Effector memory CD4-positive, alpha-beta T cell (primary cell): Measurements from ENCODE around the gene MAN2B1.
"Not testable (repeated sequence)": the region's sequence is repeated elsewhere in the genome, so short reads cannot be mapped to it uniquely, and the experiment has no call there.

Experiments used
- DNase-seq, 3 donors: peaks; one replicate each; pipeline ENCODE4 v3.0.0-alpha.2; 2020
- H3K27ac ChIP-seq: 2 replicates; pipeline ENCODE4 v1.7.0; 2013; ENCODE audit warnings: mild to moderate bottlenecking, low read length, moderate library complexity; ENCODE audit not compliant: insufficient read depth, poor library complexity, severe bottlenecking
- H3K27me3 ChIP-seq: replicated peaks from 2 replicates; pipeline ENCODE4 v1.7.0; 2013; ENCODE audit warnings: mild to moderate bottlenecking, low read length; ENCODE audit not compliant: insufficient read depth, control insufficient read depth, poor library complexity, severe bottlenecking
- H3K36me3 ChIP-seq: 2 replicates; pipeline ENCODE4 v1.7.0; 2013; ENCODE audit warnings: mild to moderate bottlenecking, low read length, moderate library complexity; ENCODE audit not compliant: control insufficient read depth, insufficient read depth
- H3K4me1 ChIP-seq: 2 replicates; pipeline ENCODE4 v1.7.0; 2013; ENCODE audit warnings: low read length, mild to moderate bottlenecking; ENCODE audit not compliant: control insufficient read depth, insufficient read depth, poor library complexity, severe bottlenecking
- H3K4me3 ChIP-seq: 2 replicates; pipeline ENCODE4 v1.7.0; 2013; ENCODE audit warnings: low read length, low read depth, mild to moderate bottlenecking; ENCODE audit not compliant: insufficient read depth, poor library complexity, severe bottlenecking
- H3K9me3 ChIP-seq: 2 replicates; pipeline ENCODE4 v1.7.0; 2013; ENCODE audit warnings: mild to moderate bottlenecking, low read length, moderate library complexity; ENCODE audit not compliant: control insufficient read depth
- total RNA-seq, 3 donors: gene quantifications; one replicate each; lab custom pipeline; 2026; lab: John Stamatoyannopoulos, UW

Gene MAN2B1
- total RNA-seq = 52.9 to 62.0 (median 60.0) reads per million in 3 donors

GRCh38 chr19:12666265-12667048 is at the start of gene MAN2B1, which contains the start of gene WDR83:
MAN2B1 (minus strand) TSS chr19:12666742; CDS start chr19:12666701, 41 bp downstream.
WDR83 (plus strand) TSS chr19:12666807; CDS start chr19:12669791, 2,984 bp downstream.
- Histone ChIP-seq H3K9me3 (no peaks in the 10 kb centered on the region), H3K4me3 (peak within 1 kb of the TSS; percentile 66), H3K27ac (peak within 1 kb of the TSS; percentile 95), H3K4me1 (peaks cover 32% of the 10 kb centered on the region), H3K36me3 (peaks cover 28% of the 10 kb centered on the region), H3K27me3 (no peaks in the 10 kb centered on the region)
- DNase-seq = peak; percentile 70 to 73 (median 71)

- Histone ChIP-seq H3K27me3 (no peaks in the 10 kb centered on the region), H3K9me3 (no peaks in the 10 kb centered on the region), H3K4me1 (peaks cover 7% of the 10 kb centered on the region), H3K27ac (no peak overlapping the region), H3K4me3 (no peak overlapping the region), H3K36me3 (peaks cover 39% of the 10 kb centered on the region)
- DNase-seq = no peak
These were observed 49.4 kb upstream of the MAN2B1 start for GRCh38 chr19:12715929-12716328.

GRCh38 chr19:12715102-12715501 is 48.6 kb upstream of the MAN2B1 start:
- H3K36me3 ChIP-seq = peaks cover 44% of the 10 kb centered on the region

GRCh38 chr19:12713304-12713703 is 46.8 kb upstream of the MAN2B1 start:
- not testable (repeated sequence) for H3K9me3 ChIP-seq, H3K27me3 ChIP-seq
- H3K36me3 ChIP-seq = peaks cover 43% of the 10 kb centered on the region

More at GRCh38 chr19:12715102-12715501, 48.6 kb upstream of the MAN2B1 start:
- Histone ChIP-seq H3K27me3 (no peaks in the 10 kb centered on the region), H3K4me1 (no peaks in the 10 kb centered on the region), H3K9me3 (no peaks in the 10 kb centered on the region), H3K27ac (no peak overlapping the region), H3K4me3 (no peak overlapping the region)
- DNase-seq = no peak

GRCh38 chr19:12712077-12712476 is 45.5 kb upstream of the MAN2B1 start:
- H3K4me3 ChIP-seq, H3K27me3 ChIP-seq, H3K27ac ChIP-seq, DNase-seq, H3K4me1 ChIP-seq, H3K9me3 ChIP-seq: not testable (repeated sequence)
- H3K36me3 ChIP-seq = peaks cover 43% of the 10 kb centered on the region

More at GRCh38 chr19:12713304-12713703, 46.8 kb upstream of the MAN2B1 start:
- not testable (repeated sequence) for H3K27ac ChIP-seq, H3K4me1 ChIP-seq, DNase-seq, H3K4me3 ChIP-seq

GRCh38 chr19:12711187-12711586 is 44.6 kb upstream of the MAN2B1 start:
- Histone ChIP-seq H3K9me3 (no peaks in the 10 kb centered on the region), H3K27ac (no peak overlapping the region), H3K4me1 (no peaks in the 10 kb centered on the region), H3K27me3 (no peaks in the 10 kb centered on the region), H3K4me3 (no peak overlapping the region), H3K36me3 (peaks cover 49% of the 10 kb centered on the region)
- DNase-seq = no peak

GRCh38 chr19:12708641-12709040 is 42.1 kb upstream of the MAN2B1 start:
- H3K4me3 ChIP-seq = no peak overlapping the region
- no peaks in the 10 kb centered on the region for H3K4me1 ChIP-seq
- DNase-seq = no peak
- H3K27me3 ChIP-seq = no peaks in the 10 kb centered on the region
- H3K27ac ChIP-seq = no peak overlapping the region
- no peaks in the 10 kb centered on the region for H3K9me3 ChIP-seq
- peaks cover 49% of the 10 kb centered on the region for H3K36me3 ChIP-seq

GRCh38 chr19:12706332-12706718 is 39.8 kb upstream of the MAN2B1 start:
- DNase-seq = no peak
- no peaks in the 10 kb centered on the region for H3K27me3 ChIP-seq
- H3K4me3 ChIP-seq = no peak overlapping the region
- H3K27ac ChIP-seq = no peak overlapping the region
- no peaks in the 10 kb centered on the region for H3K9me3 ChIP-seq
- H3K4me1 ChIP-seq = no peaks in the 10 kb centered on the region
- H3K36me3 ChIP-seq = peaks cover 62% of the 10 kb centered on the region

- H3K27ac ChIP-seq = no peak overlapping the region
- H3K36me3 ChIP-seq = peaks cover 64% of the 10 kb centered on the region
- DNase-seq = no peak
- H3K4me3 ChIP-seq = no peak overlapping the region
- H3K4me1 ChIP-seq = no peaks in the 10 kb centered on the region
- no peaks in the 10 kb centered on the region for H3K27me3 ChIP-seq
- no peaks in the 10 kb centered on the region for H3K9me3 ChIP-seq
These were observed 39.3 kb upstream of the MAN2B1 start for GRCh38 chr19:12705654-12706331.

- H3K4me1 ChIP-seq = no peaks in the 10 kb centered on the region
- peaks cover 60% of the 10 kb centered on the region for H3K36me3 ChIP-seq
- no peaks in the 10 kb centered on the region for H3K27me3 ChIP-seq
- no peak overlapping the region for H3K27ac ChIP-seq
- DNase-seq = no peak
- H3K9me3 ChIP-seq = no peaks in the 10 kb centered on the region
- no peak overlapping the region for H3K4me3 ChIP-seq
These were observed 38.6 kb upstream of the MAN2B1 start for GRCh38 chr19:12705169-12705568.
